ENCODE data around the gene TSPAN10. TPM values are rescaled to one million over a fixed set of nuclear protein-coding genes. Genes with fewer than 3 reads are reported as not detected.
"Not testable (repeated sequence)": the region's sequence is repeated elsewhere in the genome, so short reads cannot be mapped to it uniquely, and the experiment has no call there.

Gene TSPAN10
- polyA plus RNA-seq, 12 donors, result 0.63 to 1.5 (median 1.0) TPM; not detected in 2

GRCh38 chr17:81659038-81659437 lies 22.0 kb downstream of the TSPAN10 start:
- DNase-seq, result no peak

GRCh38 chr17:81660441-81660840 lies 23.4 kb downstream of the TSPAN10 start:
- DNase-seq, result no peak

- no peak for DNase-seq
Measured at GRCh38 chr17:81662002-81662401, 25.0 kb downstream of the TSPAN10 start.

- DNase-seq, result no peak
Measured at GRCh38 chr17:81664051-81664470, 27.1 kb downstream of the TSPAN10 start.

GRCh38 chr17:81665205-81666091 lies 28.5 kb downstream of the TSPAN10 start:
- no peak for DNase-seq

GRCh38 chr17:81666092-81666341 lies 29.0 kb downstream of the TSPAN10 start:
- DNase-seq, result no peak

- peak; percentile 96 for DNase-seq
Measured at GRCh38 chr17:81666342-81667191, 29.6 kb downstream of the TSPAN10 start, which contains the start of the genes CCDC137 and OXLD1. TSS of gene CCDC137 (plus strand) at chr17:81666737. CDS start at chr17:81666767, 30 bp downstream. TSS of gene OXLD1 (minus strand) at chr17:81666605. CDS start at chr17:81666577, 28 bp downstream.

- DNase-seq, result no peak
Measured at GRCh38 chr17:81667754-81668153, 30.8 kb downstream of the TSPAN10 start.

GRCh38 chr17:81672504-81672903 lies 35.5 kb downstream of the TSPAN10 start:
- DNase-seq, result no peak

GRCh38 chr17:81672954-81673353 lies 36.0 kb downstream of the TSPAN10 start:
- no peak for DNase-seq

GRCh38 chr17:81673561-81674258 lies 36.7 kb downstream of the TSPAN10 start:
- DNase-seq, result no peak

GRCh38 chr17:81675515-81676221 lies 38.7 kb downstream of the TSPAN10 start:
- not testable (repeated sequence) for DNase-seq

- DNase-seq, result no peak
Measured at GRCh38 chr17:81676906-81677305, 39.9 kb downstream of the TSPAN10 start.

- no peak for DNase-seq
Measured at GRCh38 chr17:81680150-81680549, 43.2 kb downstream of the TSPAN10 start.

- DNase-seq, result no peak
Measured at GRCh38 chr17:81681672-81682071, 44.7 kb downstream of the TSPAN10 start.

- DNase-seq, result no peak
Measured at GRCh38 chr17:81682565-81683207, 45.7 kb downstream of the TSPAN10 start.

- no peak for DNase-seq
Measured at GRCh38 chr17:81683208-81683583, 46.2 kb downstream of the TSPAN10 start.

- peak; percentile 99 for DNase-seq
Measured at GRCh38 chr17:81683584-81684441, 46.8 kb downstream of the TSPAN10 start, which contains the start of the genes ARL16 and HGS. TSS of gene ARL16 (minus strand) at chr17:81683797. CDS start at chr17:81683753, 44 bp downstream. TSS of gene HGS (plus strand) at chr17:81684011. CDS start at chr17:81684067, 56 bp downstream.

GRCh38 chr17:81684442-81684911 lies 47.5 kb downstream of the TSPAN10 start:
- DNase-seq, result no peak

GRCh38 chr17:81685108-81685507 lies 48.1 kb downstream of the TSPAN10 start:
- DNase-seq, result no peak

All from muscle of arm (tissue), 12 donors.